Neuron (in vitro differentiated cells): ENCODE measurements around the gene IFIH1.

Experiments used
- H2AFZ ChIP-seq: one replicate; pipeline ENCODE4 v1.6.1; 2013; ENCODE audit warnings: low read depth, mild to moderate bottlenecking, inconsistent platforms, low read length, moderate library complexity
- H3K27me3 ChIP-seq: one replicate; pipeline ENCODE4 v1.6.1; 2013; ENCODE audit warnings: low read length; ENCODE audit not compliant: insufficient read depth
- H3K36me3 ChIP-seq: one replicate; pipeline ENCODE4 v1.6.1; 2013; ENCODE audit warnings: low read length; ENCODE audit not compliant: insufficient read depth
- H3K4me1 ChIP-seq: one replicate; pipeline ENCODE4 v1.6.1; 2013; ENCODE audit warnings: low read length; ENCODE audit not compliant: insufficient read depth
- H3K4me3 ChIP-seq: 2 replicates; pipeline ENCODE4 v1.5.1; 2013; ENCODE audit warnings: mild to moderate bottlenecking, low read length, moderate library complexity
- H3K9me3 ChIP-seq: one replicate; pipeline ENCODE4 v1.6.1; 2013; ENCODE audit warnings: low read length

The IFIH1 gene

GRCh38 chr2:162318328-162319180 is at the start of gene IFIH1:
Gene IFIH1 (minus strand): TSS chr2:162318684. CDS start chr2:162318307, 377 bp downstream.
- Histone ChIP-seq H3K27me3 (peaks cover 17% of the 10 kb centered on the region), H3K4me3 (peak within 1 kb of the TSS; percentile 38), H3K36me3 (no peaks in the 10 kb centered on the region)

DNA sequence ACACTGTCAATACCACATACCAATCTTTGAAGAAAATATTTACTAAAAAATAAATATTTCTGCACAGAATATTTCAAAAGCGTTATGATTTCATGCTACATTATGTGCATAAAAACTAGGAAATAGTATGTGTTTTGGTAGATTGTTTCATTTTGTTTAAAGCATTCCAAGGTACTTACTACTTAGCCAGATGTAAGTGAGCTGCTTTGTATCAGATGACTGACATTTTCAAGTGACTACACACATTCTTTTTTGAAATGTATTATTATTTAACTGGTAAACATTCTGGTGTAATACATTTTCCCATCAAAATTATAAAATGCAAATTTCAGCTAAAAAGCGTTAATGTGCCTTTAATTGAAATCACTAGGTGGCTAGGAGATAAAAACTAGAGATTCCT is 46.9 kb upstream of the IFIH1 start:
- no peaks in the 10 kb centered on the region for H3K4me1 ChIP-seq
- H3K9me3 ChIP-seq, result no peaks in the 10 kb centered on the region

More at GRCh38 chr2:162318328-162319180, at the start of gene IFIH1:
- no peaks in the 10 kb centered on the region for H3K9me3 ChIP-seq
- H2AFZ ChIP-seq, result peak within 1 kb of the TSS; percentile 83
- no peaks in the 10 kb centered on the region for H3K4me1 ChIP-seq

GRCh38 chr2:162344617-162344950 is 26.1 kb upstream of the IFIH1 start:
- H3K4me1 ChIP-seq, result peaks cover 7% of the 10 kb centered on the region
- no peaks in the 10 kb centered on the region for H3K9me3 ChIP-seq
- H3K4me3 ChIP-seq, result peak overlapping the region; percentile 71
- peak overlapping the region; percentile 47 for H2AFZ ChIP-seq
- no peaks in the 10 kb centered on the region for H3K36me3 ChIP-seq
- no peaks in the 10 kb centered on the region for H3K27me3 ChIP-seq

More for the DNA sequence above, 46.9 kb upstream of the IFIH1 start:
- H3K27me3 ChIP-seq, result no peaks in the 10 kb centered on the region
- no peak overlapping the region for H3K4me3 ChIP-seq
- H2AFZ ChIP-seq, result no peak overlapping the region
- H3K36me3 ChIP-seq, result no peaks in the 10 kb centered on the region

- peaks cover 7% of the 10 kb centered on the region for H3K4me1 ChIP-seq
- H3K4me3 ChIP-seq, result peak within 1 kb of the TSS; percentile 71
- H3K36me3 ChIP-seq, result no peaks in the 10 kb centered on the region
- peak within 1 kb of the TSS; percentile 47 for H2AFZ ChIP-seq
- no peaks in the 10 kb centered on the region for H3K9me3 ChIP-seq
- H3K27me3 ChIP-seq, result no peaks in the 10 kb centered on the region
These were observed 25.5 kb upstream of the IFIH1 start, which contains the start of gene GCA for GRCh38 chr2:162343824-162344616. Gene GCA (plus strand): TSS chr2:162344132. CDS start chr2:162344249, 117 bp downstream.

DNA sequence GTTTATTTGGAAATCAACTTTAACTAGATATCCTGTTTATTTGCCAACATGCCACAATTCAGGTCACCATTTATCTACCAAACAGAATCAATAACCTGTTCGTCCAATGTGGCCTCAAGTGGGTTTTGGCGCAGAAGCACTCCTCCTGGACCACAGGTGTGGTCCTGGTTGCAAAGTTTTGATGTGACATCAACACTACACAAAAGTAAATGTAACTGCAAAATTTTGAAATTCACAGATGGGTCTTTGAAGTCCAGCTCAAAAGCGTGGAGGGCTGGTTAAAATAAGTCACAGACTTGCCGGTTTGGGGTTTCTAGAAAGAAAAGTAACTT is 25.0 kb upstream of the IFIH1 start:
- Histone ChIP-seq H3K9me3 (no peaks in the 10 kb centered on the region), H2AFZ (peak overlapping the region; percentile 47), H3K4me3 (peak overlapping the region; percentile 71), H3K4me1 (peaks cover 7% of the 10 kb centered on the region), H3K36me3 (no peaks in the 10 kb centered on the region), H3K27me3 (no peaks in the 10 kb centered on the region)

DNA sequence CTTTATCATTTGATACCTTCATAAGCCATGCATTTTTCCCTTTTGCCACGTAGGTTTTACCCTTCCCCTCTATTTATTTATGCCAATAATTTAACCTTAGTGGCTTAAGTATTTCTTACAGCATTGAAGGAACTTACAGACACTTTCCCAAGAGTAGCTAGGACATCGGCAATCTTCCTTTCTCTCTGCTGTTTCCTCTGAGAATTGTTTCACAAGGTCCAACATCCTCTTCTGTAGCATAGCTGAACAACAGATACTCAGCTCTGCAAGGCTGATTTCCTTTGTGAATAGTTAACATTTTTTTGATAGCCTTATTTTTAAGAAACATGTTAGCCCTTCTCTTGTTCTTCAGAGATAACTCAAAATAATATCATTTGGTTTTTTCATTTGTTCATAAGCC is 24.4 kb upstream of the IFIH1 start:
- no peak overlapping the region for H3K4me3 ChIP-seq
- no peaks in the 10 kb centered on the region for H3K27me3 ChIP-seq
- peaks cover 7% of the 10 kb centered on the region for H3K4me1 ChIP-seq
- no peaks in the 10 kb centered on the region for H3K9me3 ChIP-seq
- H3K36me3 ChIP-seq, result no peaks in the 10 kb centered on the region
- H2AFZ ChIP-seq, result no peak overlapping the region

- Histone ChIP-seq H3K4me1 (peaks cover 7% of the 10 kb centered on the region), H3K36me3 (no peaks in the 10 kb centered on the region), H2AFZ (no peak overlapping the region), H3K9me3 (no peaks in the 10 kb centered on the region), H3K27me3 (no peaks in the 10 kb centered on the region), H3K4me3 (no peak overlapping the region)
These were observed 23.8 kb upstream of the IFIH1 start for GRCh38 chr2:162342321-162342720.

- Histone ChIP-seq H3K4me3 (no peak overlapping the region), H3K4me1 (peaks cover 11% of the 10 kb centered on the region), H3K9me3 (no peaks in the 10 kb centered on the region), H2AFZ (no peak overlapping the region), H3K36me3 (no peaks in the 10 kb centered on the region), H3K27me3 (no peaks in the 10 kb centered on the region)
These were observed 22.3 kb upstream of the IFIH1 start for GRCh38 chr2:162340822-162341221.

- no peak overlapping the region for H2AFZ ChIP-seq
- H3K36me3 ChIP-seq, result no peaks in the 10 kb centered on the region
- H3K9me3 ChIP-seq, result no peaks in the 10 kb centered on the region
- peaks cover 4% of the 10 kb centered on the region for H3K4me1 ChIP-seq
- no peak overlapping the region for H3K4me3 ChIP-seq
- H3K27me3 ChIP-seq, result no peaks in the 10 kb centered on the region
These were observed 19.4 kb upstream of the IFIH1 start for GRCh38 chr2:162337868-162338267.

- H3K27me3 ChIP-seq, result no peaks in the 10 kb centered on the region
- H3K9me3 ChIP-seq, result no peaks in the 10 kb centered on the region
- no peaks in the 10 kb centered on the region for H3K36me3 ChIP-seq
- H3K4me1 ChIP-seq, result peaks cover 4% of the 10 kb centered on the region
- no peak overlapping the region for H3K4me3 ChIP-seq
- no peak overlapping the region for H2AFZ ChIP-seq
These were observed 15.5 kb upstream of the IFIH1 start for GRCh38 chr2:162333968-162334367.

DNA sequence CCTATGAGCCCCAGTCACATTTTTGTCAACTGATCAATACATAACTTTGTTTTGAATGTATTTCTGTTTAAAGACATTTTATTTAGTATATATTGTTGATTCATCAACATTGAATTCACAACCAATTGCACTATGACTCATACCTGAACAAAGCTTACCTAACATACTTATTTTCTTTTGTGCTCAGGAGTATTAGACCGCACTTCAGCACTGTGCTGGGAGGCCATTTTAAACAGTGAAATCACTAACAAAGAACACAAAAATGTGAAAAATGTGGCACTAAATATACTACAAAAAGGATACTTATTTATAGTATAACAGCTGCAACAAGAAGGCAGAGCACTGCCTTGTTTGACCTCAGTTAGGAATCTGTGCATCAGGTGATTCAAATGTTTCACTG is 12.4 kb upstream of the IFIH1 start:
- no peak overlapping the region for H3K4me3 ChIP-seq
- no peaks in the 10 kb centered on the region for H3K9me3 ChIP-seq
- H3K27me3 ChIP-seq, result no peaks in the 10 kb centered on the region
- no peaks in the 10 kb centered on the region for H3K4me1 ChIP-seq
- H3K36me3 ChIP-seq, result no peaks in the 10 kb centered on the region
- H2AFZ ChIP-seq, result no peak overlapping the region

- H2AFZ ChIP-seq, result no peak overlapping the region
- no peak overlapping the region for H3K4me3 ChIP-seq
- H3K4me1 ChIP-seq, result no peaks in the 10 kb centered on the region
- peaks cover 3% of the 10 kb centered on the region for H3K27me3 ChIP-seq
- no peaks in the 10 kb centered on the region for H3K36me3 ChIP-seq
- H3K9me3 ChIP-seq, result peaks cover 1% of the 10 kb centered on the region
These were observed 10.1 kb upstream of the IFIH1 start for GRCh38 chr2:162328424-162329157.

DNA sequence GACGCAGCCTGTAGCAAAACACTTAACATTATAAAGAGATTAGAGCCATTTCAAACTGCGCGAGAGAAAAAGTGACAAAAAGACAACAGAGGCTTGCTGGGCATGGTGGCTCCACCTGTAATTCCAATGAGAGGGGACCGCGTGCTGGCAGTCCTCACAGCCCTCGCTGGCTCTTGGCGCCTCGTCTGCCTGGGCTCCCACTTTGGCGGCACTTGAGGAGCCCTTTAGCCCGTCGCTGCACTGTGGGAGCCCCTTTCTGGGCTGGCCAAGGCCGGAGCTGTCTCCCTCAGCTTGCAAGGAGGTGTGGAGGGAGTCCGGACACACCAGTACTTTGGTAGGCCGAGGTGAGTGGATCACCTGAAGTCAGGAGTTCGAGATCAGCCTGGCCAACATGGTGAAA is 9.3 kb upstream of the IFIH1 start:
- Histone ChIP-seq H3K4me3 (no peak overlapping the region), H3K9me3 (peaks cover 1% of the 10 kb centered on the region), H3K27me3 (peaks cover 3% of the 10 kb centered on the region), H3K4me1 (no peaks in the 10 kb centered on the region), H3K36me3 (no peaks in the 10 kb centered on the region), H2AFZ (no peak overlapping the region)
